Small intestine (tissue), 7 donors: ENCODE data around the gene MOAP1. TPM values are rescaled to one million over a fixed set of nuclear protein-coding genes. Genes with fewer than 3 reads are reported as not detected.
"Not testable (repeated sequence)": the region's sequence is repeated elsewhere in the genome, so short reads cannot be mapped to it uniquely, and the experiment has no call there.

ENCODE experiments used
- DNase-seq, 2 donors: peaks; one replicate each; pipeline versions ENCODE4 v3.0.0 to v3.0.0-alpha.2; 2013
- FAIRE-seq: peaks from 2 replicates; lab custom pipeline; 2012; peaks lifted over from hg19 to GRCh38; lab: Jason Lieb, UNC
- H3K27ac ChIP-seq, 3 donors: one replicate each; pipeline ENCODE4 v1.5.1; 2013; ENCODE audit warnings: low read length in 2 of 3, mild to moderate bottlenecking in 2 of 3, control low read depth in 1 of 3, inconsistent platforms in 1 of 3, low read depth in 1 of 3, moderate library complexity in 1 of 3
- H3K27me3 ChIP-seq, 3 donors: one replicate each; pipeline ENCODE4 v1.6.1; 2013; ENCODE audit warnings: low read length in 3 of 3, inconsistent platforms in 1 of 3; ENCODE audit not compliant: control insufficient read depth in 3 of 3, insufficient read depth in 3 of 3
- H3K36me3 ChIP-seq, 3 donors: one replicate each; pipeline ENCODE4 v1.6.1; 2013; ENCODE audit warnings: low read length in 3 of 3, inconsistent platforms in 1 of 3, low read depth in 1 of 3, mild to moderate bottlenecking in 1 of 3, moderate library complexity in 1 of 3; ENCODE audit not compliant: control insufficient read depth in 3 of 3, insufficient read depth in 2 of 3
- H3K4me1 ChIP-seq, 3 donors: one replicate each; pipeline ENCODE4 v1.6.1; 2013; ENCODE audit warnings: low read length in 2 of 3, inconsistent platforms in 1 of 3, low read depth in 1 of 3, mild to moderate bottlenecking in 1 of 3, moderate library complexity in 1 of 3; ENCODE audit not compliant: control insufficient read depth in 3 of 3, insufficient read depth in 2 of 3
- H3K4me3 ChIP-seq, 3 donors: one replicate each; pipeline ENCODE4 v1.5.1; 2013; ENCODE audit warnings: low read length in 3 of 3, control low read depth in 1 of 3, inconsistent platforms in 1 of 3, low read depth in 1 of 3, mild to moderate bottlenecking in 1 of 3, moderate library complexity in 1 of 3
- H3K9me3 ChIP-seq, 2 donors: one replicate each; pipeline ENCODE4 v1.6.1; 2013; ENCODE audit warnings: low read depth in 1 of 2, low read length in 1 of 2; ENCODE audit not compliant: control insufficient read depth in 2 of 2, insufficient read depth in 1 of 2
- WGBS, 3 donors: extraction: QIAGEN DNeasy Blood & Tissue Kit; methylation state at CpG; one replicate each; pipeline ENCODE4 v1.1.7; 2013; 5-methylcytosine and 5-hydroxymethylcytosine counted together
- polyA plus RNA-seq, 4 donors: library from polyadenylated mRNA; stranded (reverse) in 3 of 4; unstranded in 1 of 4; fragments of 200-250 nt in 3 of 4; fragments of 120-200 nt in 1 of 4; gene quantifications; one replicate each; pipeline versions ENCODE4 v1.2.1 to v1.2.3, GENCODE V29; 2013
- donor health status: healthy with polysubstance abuse.
- donor health status: control.
- donor health status: control.
- donor health status: Bipolar disorder and iron deficiency.
- donor health status: healthy.

Gene MOAP1
- polyA plus RNA-seq, 4 donors: 14.5 to 31.2 (median 23.7) TPM

DNA sequence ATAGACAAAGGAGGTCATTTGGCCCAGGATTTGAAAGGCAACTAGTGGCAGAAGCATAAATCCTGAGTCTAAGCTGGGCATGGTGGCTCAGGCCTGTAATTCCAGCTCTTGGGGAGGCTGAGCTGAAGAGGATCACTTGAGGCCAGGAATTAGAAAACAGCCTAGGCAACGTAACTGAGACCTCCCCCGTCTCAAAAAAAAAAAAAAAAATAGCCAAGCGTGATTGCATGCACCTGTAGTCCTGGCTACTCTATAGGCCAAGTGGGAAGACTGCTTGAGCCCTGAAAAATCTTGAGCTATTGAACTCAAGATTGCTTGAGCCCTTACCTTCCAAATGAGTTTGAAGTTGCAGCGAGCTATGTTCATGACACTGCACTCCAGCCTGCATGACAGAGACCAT is 14.3 kb upstream of the MOAP1 start:
- Histone ChIP-seq H3K4me1 (peaks cover 0 to 4% (median 0%) of the 10 kb centered on the region in 3 donors), H3K27ac (no peak overlapping the region), H3K36me3 (peaks cover 0 to 3% (median 2%) of the 10 kb centered on the region in 3 donors), H3K27me3 (no peaks in the 10 kb centered on the region), H3K4me3 (no peak overlapping the region), H3K9me3 (no peaks in the 10 kb centered on the region)
- WGBS, 3 donors: 89 to 96% (median 95%) methylated on average over 4 of the region's 4 CpGs
- no peak for DNase-seq
- no peak for FAIRE-seq

- Histone ChIP-seq H3K4me1 (peaks cover 0 to 4% (median 0%) of the 10 kb centered on the region in 3 donors), H3K27me3 (no peaks in the 10 kb centered on the region), H3K9me3 (no peaks in the 10 kb centered on the region), H3K27ac (peak overlapping the region in 1 of 3 donors; percentile 61), H3K4me3 (no peak overlapping the region), H3K36me3 (peaks cover 0 to 3% (median 2%) of the 10 kb centered on the region in 3 donors)
- WGBS, 3 donors: 76 to 83% (median 77%) methylated on average over 1 of the region's 1 CpG
- DNase-seq (peak; percentile 20 to 65), FAIRE-seq (no peak)
Observed at GRCh38 chr14:93195316-93195999, 10.8 kb upstream of the MOAP1 start.

DNA sequence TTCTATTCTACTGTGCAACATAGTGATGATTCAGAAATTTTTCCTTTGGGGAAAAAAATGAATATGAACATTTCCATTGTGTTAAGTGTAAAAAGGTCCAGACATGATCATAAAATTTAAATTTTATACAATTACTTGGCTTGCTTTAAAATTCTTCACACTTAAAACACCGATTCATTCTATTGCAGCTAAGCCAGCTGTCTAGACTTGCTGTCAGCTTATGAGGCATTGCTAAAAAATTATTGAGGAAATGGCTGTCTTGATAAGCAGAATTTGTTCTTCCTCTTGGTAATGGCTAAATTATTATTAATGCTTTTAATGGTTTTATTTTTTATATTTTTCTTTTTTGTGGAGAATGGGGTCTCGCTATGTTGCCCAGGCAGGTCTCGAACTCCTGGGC is 2.3 kb upstream of the MOAP1 start:
- 89 to 97% (median 92%) methylated on average over 3 of the region's 3 CpGs for WGBS, 3 donors
- Histone ChIP-seq H3K27ac (no peak overlapping the region), H3K4me3 (no peak overlapping the region), H3K4me1 (peaks cover 0 to 11% (median 9%) of the 10 kb centered on the region in 3 donors), H3K27me3 (no peaks in the 10 kb centered on the region), H3K36me3 (peaks cover 0 to 17% (median 0%) of the 10 kb centered on the region in 3 donors), H3K9me3 (no peaks in the 10 kb centered on the region)
- DNase-seq (no peak), FAIRE-seq (no peak)

GRCh38 chr14:93186466-93186865 is 1.8 kb upstream of the MOAP1 start:
- no peak overlapping the region for H3K27ac ChIP-seq
- H3K9me3 ChIP-seq: no peaks in the 10 kb centered on the region
- H3K36me3 ChIP-seq: peaks cover 0 to 18% (median 0%) of the 10 kb centered on the region in 3 donors
- 78 to 82% (median 78%) methylated on average over 6 of the region's 6 CpGs for WGBS, 3 donors
- H3K4me3 ChIP-seq: no peak overlapping the region
- H3K4me1 ChIP-seq: peaks cover 0 to 11% (median 9%) of the 10 kb centered on the region in 3 donors
- FAIRE-seq: no peak
- no peaks in the 10 kb centered on the region for H3K27me3 ChIP-seq
- no peak for DNase-seq

DNA sequence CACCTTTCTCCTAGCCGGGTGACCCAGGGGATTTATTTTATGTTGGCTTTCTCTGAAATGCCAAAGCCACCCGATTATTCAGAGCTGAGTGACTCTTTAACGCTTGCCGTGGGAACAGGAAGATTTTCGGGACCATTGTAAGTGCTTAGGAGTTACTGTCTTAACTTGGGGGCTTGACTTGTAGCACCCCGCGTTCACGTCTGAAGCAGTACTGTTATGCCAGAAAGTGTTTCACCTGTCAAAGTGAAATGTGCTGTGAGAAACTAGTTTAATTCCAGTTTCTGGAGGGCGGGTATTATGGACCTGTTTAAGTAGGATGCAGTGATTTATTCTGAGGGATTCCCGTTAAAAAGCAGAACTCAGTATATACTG is 638 bp upstream of the MOAP1 start:
- Histone ChIP-seq H3K9me3 (no peaks in the 10 kb centered on the region), H3K36me3 (peaks cover 0 to 19% (median 2%) of the 10 kb centered on the region in 3 donors), H3K27ac (peak overlapping the region; percentile 86 to 100 (median 98)), H3K4me3 (peak overlapping the region; percentile 80 to 94 (median 84)), H3K27me3 (no peaks in the 10 kb centered on the region), H3K4me1 (peaks cover 0 to 11% (median 9%) of the 10 kb centered on the region in 3 donors)
- DNase-seq (no peak), FAIRE-seq (no peak)
- WGBS, 3 donors: 0 to 1% (median 0%) methylated on average over 10 of the region's 10 CpGs

DNA sequence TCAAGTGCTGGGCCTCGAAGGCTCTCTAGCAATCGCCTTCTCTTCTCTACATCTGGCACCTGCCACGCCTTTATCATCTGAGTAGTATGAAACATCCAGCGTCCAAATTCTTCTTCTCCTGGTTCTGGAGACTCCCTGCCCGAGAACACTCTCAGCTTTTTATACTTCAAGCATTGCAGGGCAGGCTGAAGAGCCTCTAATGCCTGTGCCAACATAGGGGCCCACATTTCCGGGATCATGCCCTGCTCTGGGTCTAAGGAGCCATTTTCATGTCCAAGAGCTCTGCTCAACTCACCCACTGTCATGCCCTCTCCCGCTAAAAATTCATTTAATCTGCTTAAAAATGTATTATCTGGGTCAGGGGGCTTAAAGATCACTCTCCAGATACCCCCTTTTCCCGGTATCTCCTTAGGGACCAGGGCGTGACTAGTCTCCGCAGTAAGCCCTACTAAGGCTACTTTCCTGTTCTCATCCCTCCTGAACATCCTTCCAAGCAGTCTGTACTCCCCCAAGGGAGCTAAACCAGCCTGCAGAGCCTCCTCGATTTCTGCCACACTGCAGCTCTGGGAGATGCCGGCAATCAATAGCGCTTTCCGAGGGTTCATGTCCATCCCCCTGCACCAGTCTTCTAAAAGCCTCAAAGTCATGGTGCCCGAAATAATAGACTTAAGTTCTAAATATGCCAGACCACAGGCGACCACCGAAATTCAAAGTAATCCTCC is 940 bp downstream of the MOAP1 start:
- Histone ChIP-seq H3K27ac (peak overlapping the region in 2 of 3 donors; percentile 98 to 100), H3K4me3 (peak overlapping the region; percentile 84 to 99 (median 95)), H3K27me3 (no peaks in the 10 kb centered on the region), H3K36me3 (peaks cover 0 to 19% (median 2%) of the 10 kb centered on the region in 3 donors), H3K4me1 (peaks cover 0 to 11% (median 9%) of the 10 kb centered on the region in 3 donors), H3K9me3 (no peaks in the 10 kb centered on the region)
- peak; percentile 16 to 32 for DNase-seq
- FAIRE-seq: no peak
- WGBS, 3 donors: 16 to 35% (median 26%) methylated on average over 17 of the region's 17 CpGs

DNA sequence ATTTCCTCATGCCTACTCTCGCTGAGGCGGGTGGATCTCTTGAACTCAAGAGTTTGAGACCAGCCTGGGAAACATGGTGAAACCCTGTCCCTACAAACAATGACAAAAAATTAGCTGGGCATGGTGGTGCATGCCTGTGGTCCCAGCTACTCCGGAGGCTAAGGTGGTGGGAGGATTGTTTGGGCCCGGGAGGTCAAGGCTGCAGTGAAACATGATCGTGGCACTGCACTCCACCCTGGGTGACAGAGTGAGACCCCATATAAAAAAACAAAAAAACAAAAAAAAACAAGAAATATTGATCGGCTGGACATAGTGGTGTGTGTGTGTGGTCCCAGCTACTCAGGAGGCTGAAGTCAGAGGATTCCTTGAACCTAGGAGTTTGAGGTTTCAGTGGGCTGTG is 9.2 kb downstream of the MOAP1 start:
- no peaks in the 10 kb centered on the region for H3K4me1 ChIP-seq
- 86 to 90% (median 87%) methylated on average over 6 of the region's 6 CpGs for WGBS, 3 donors
- H3K27me3 ChIP-seq: no peaks in the 10 kb centered on the region
- DNase-seq (no peak), FAIRE-seq (no peak)
- no peak overlapping the region for H3K27ac ChIP-seq
- H3K36me3 ChIP-seq: no peaks in the 10 kb centered on the region
- no peak overlapping the region for H3K4me3 ChIP-seq
- H3K9me3 ChIP-seq: no peaks in the 10 kb centered on the region

GRCh38 chr14:93174731-93175130 is 10.0 kb downstream of the MOAP1 start:
- not testable (repeated sequence) for H3K4me1 ChIP-seq, H3K27me3 ChIP-seq, H3K27ac ChIP-seq, H3K4me3 ChIP-seq, H3K9me3 ChIP-seq, FAIRE-seq, H3K36me3 ChIP-seq, DNase-seq
- WGBS, 3 donors: 69 to 76% (median 70%) methylated on average over 5 of the region's 5 CpGs
